Measurements from ENCODE around the gene ZNF408.

GRCh38 chr11:46718155-46719019 lies 17.6 kb downstream of the ZNF408 start:
- TF ChIP-seq CTCF (conservative IDR thresholded peaks at IDR 0.05; ENCODE audit: low read length) (no peak), EZH2phosphoT487 (IDR thresholded peaks at IDR 0.05; ENCODE audit: borderline replicate concordance) (no peak)
